Left lobe of liver (tissue), 2 donors: ENCODE measurements around the gene SREBF1. TPM values are rescaled to one million over a fixed set of nuclear protein-coding genes. Genes with fewer than 3 reads are reported as not detected.

Source experiments
- ATAC-seq: fragments of 200-7000 bp; cut with Tn5 transposase; one replicate; pipeline ENCODE4 v1.9.1; 2020; ENCODE audit warnings: mild to moderate bottlenecking, moderate library complexity
- DNase-seq: peaks from one replicate; pipeline ENCODE4 v3.0.0-alpha.2; 2020; ENCODE audit warnings: low spot score
- total RNA-seq: library from RNA; stranded (reverse); gene quantifications from one replicate; pipeline ENCODE4 v1.2.1, GENCODE V29; 2021
- donor health status: DM: no; HTN: no; CAD: no; lungs with moderate emphysema.
- donor health status: DM: no; HTN: yes; CAD: no.

SREBF1 gene
- total RNA-seq, 1 donor from 2014 or later: 220 TPM

- ATAC-seq: peak; percentile 15
- DNase-seq: no peak
Measured at GRCh38 chr17:17767154-17767869, 69.5 kb downstream of the SREBF1 start.

DNA sequence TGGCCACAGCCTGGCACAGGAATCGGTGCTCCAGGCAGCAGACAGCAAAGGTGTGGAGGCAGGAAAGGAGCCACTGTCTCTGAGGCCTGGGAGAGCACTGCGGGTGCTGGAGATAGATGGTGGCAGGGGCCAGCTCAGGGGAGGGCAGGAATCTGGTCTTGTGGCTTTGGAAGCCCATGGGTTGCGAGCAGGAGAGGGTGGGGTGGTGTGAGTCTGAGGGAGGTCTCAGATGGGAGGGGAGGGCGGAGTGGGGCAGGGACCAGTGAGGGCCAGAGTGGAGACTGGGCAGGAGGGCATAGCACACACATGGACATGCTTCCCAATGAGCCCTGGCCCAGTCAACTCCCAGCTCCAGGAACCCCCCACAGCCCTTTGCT, 70.1 kb downstream of the SREBF1 start:
- DNase-seq: no peak
- no peak for ATAC-seq

DNA sequence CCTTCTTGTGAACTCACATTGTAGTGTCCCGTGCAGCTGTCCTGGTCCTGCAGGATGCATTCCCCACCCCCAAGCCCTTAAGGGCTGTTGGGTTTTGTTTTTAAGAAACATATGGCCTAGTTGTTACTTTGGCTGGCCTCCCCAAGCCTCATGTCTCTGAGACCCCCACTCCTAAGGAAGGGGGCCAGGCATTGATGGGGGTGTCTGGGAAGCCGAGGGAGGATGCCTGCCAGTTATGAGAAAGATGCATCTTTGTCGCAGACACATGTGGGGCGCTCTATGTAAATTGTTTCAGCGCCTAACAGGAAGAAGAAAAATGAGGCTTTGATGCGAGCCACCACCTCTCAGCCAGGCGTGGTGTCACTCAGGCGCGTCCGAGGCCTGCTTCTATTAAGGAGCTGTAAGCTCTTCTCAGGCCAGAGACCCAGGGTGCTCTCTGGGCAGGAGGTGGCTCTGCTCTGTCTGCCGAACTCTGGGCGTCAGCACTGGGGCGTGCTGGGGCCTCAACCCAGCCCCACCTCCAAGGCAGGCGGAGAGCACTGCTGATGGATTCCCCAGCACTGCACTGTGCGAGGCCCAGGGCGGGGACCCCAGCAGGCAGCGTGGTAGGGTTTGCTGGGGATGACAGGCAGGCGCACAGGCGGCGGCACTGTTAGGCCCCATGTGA, 70.6 kb downstream of the SREBF1 start:
- DNase-seq (no peak), ATAC-seq (no peak)

GRCh38 chr17:17765359-17766076, 71.3 kb downstream of the SREBF1 start:
- ATAC-seq (no peak), DNase-seq (no peak)

DNA sequence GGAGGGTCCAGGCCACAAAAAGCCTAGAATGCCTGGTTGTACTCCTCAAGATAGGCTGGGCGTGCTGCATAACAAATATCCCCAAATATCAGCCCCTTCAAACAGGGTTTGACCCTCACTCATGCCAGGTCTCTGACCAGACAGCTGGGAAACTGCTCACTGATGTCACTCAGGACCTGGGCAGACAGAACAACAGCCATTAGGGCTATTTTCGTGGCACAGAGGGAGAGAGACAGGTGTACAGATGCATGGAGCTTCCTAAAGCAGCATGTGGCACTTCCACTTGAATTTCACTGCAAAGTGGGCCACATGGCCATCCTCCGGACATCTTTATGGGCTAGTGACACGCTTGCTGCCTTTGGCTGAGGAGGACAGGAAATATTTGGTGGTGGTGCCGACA, 73.1 kb downstream of the SREBF1 start:
- ATAC-seq (no peak), DNase-seq (no peak)

GRCh38 chr17:17763136-17763535, 73.7 kb downstream of the SREBF1 start:
- ATAC-seq (no peak), DNase-seq (no peak)

- ATAC-seq (no peak), DNase-seq (no peak)
Measured at GRCh38 chr17:17762744-17763105, 74.1 kb downstream of the SREBF1 start.

Other genes with a start within 250 kb of the SREBF1 start
- gene PEMT, start 245.3 kb downstream of the SREBF1 start, total RNA-seq: 180 TPM
- 7.8 TPM for gene RAI1, start 155.5 kb downstream of the SREBF1 start, total RNA-seq
- gene TOM1L2, start 135.4 kb upstream of the SREBF1 start, total RNA-seq: 17.6 TPM
- 1.3 TPM for gene DRC3, start 135.9 kb upstream of the SREBF1 start, total RNA-seq
- gene ATPAF2, start 202.2 kb upstream of the SREBF1 start, total RNA-seq: 25.9 TPM
- gene GID4, start 202.4 kb upstream of the SREBF1 start, total RNA-seq: 5.6 TPM